NCI-H345 treated with DMSO at 0.1 percent for 48 hours (cell line): ENCODE measurements around the gene NMNAT2.

Experiments
- DNase-seq: peaks from one replicate; lab custom pipeline; 2025; ENCODE audit not compliant: unreplicated experiment; lab: John Stamatoyannopoulos, UW

Gene NMNAT2

GRCh38 chr1:183318433-183318832 lies 99.7 kb downstream of the NMNAT2 start:
- DNase-seq, result no peak

- DNase-seq, result no peak
Measured at GRCh38 chr1:183315991-183316758, 102.0 kb downstream of the NMNAT2 start.

GRCh38 chr1:183313063-183313462 lies 105.1 kb downstream of the NMNAT2 start:
- DNase-seq, result no peak

- no peak for DNase-seq
Measured at GRCh38 chr1:183310753-183311479, 107.3 kb downstream of the NMNAT2 start.

GRCh38 chr1:183308719-183309118 lies 109.5 kb downstream of the NMNAT2 start:
- DNase-seq, result no peak

- DNase-seq, result no peak
Measured at GRCh38 chr1:183306317-183307042, 111.7 kb downstream of the NMNAT2 start.

- peak; percentile 44 for DNase-seq
Measured at GRCh38 chr1:183304440-183305107, 113.6 kb downstream of the NMNAT2 start.

- no peak for DNase-seq
Measured at GRCh38 chr1:183303901-183304300, 114.3 kb downstream of the NMNAT2 start.

- no peak for DNase-seq
Measured at GRCh38 chr1:183303323-183303645, 114.9 kb downstream of the NMNAT2 start.

- no peak for DNase-seq
Measured at GRCh38 chr1:183302452-183303322, 115.5 kb downstream of the NMNAT2 start.

- no peak for DNase-seq
Measured at GRCh38 chr1:183301239-183301638, 116.9 kb downstream of the NMNAT2 start.

- no peak for DNase-seq
Measured at GRCh38 chr1:183300828-183301227, 117.4 kb downstream of the NMNAT2 start.

- no peak for DNase-seq
Measured at GRCh38 chr1:183300395-183300794, 117.8 kb downstream of the NMNAT2 start.

- DNase-seq, result no peak
Measured at GRCh38 chr1:183296782-183297181, 121.4 kb downstream of the NMNAT2 start.

- no peak for DNase-seq
Measured at GRCh38 chr1:183295521-183295920, 122.7 kb downstream of the NMNAT2 start.

GRCh38 chr1:183293876-183294275 lies 124.3 kb downstream of the NMNAT2 start:
- no peak for DNase-seq

GRCh38 chr1:183293241-183293640 lies 124.9 kb downstream of the NMNAT2 start:
- DNase-seq, result no peak

GRCh38 chr1:183291802-183292514 lies 126.2 kb downstream of the NMNAT2 start:
- no peak for DNase-seq

GRCh38 chr1:183291216-183291762 lies 126.9 kb downstream of the NMNAT2 start:
- no peak for DNase-seq
